Activated CD4-positive, CD25-positive, alpha-beta regulatory T cell treated with anti-CD3 and anti-CD28 coated beads, Interleukin-2, amount 50 U/mL, for 24 hours (primary cell): ENCODE measurements around the gene LRRC51.

Source experiments
- ATAC-seq, 2 donors: fragments of 150-1000 bp; cut with Tn5 transposase; one replicate each; pipeline ENCODE4 v1.10.0; 2021; ENCODE audit warnings: mild to moderate bottlenecking in 1 of 2, moderate library complexity in 1 of 2

LRRC51 gene

DNA sequence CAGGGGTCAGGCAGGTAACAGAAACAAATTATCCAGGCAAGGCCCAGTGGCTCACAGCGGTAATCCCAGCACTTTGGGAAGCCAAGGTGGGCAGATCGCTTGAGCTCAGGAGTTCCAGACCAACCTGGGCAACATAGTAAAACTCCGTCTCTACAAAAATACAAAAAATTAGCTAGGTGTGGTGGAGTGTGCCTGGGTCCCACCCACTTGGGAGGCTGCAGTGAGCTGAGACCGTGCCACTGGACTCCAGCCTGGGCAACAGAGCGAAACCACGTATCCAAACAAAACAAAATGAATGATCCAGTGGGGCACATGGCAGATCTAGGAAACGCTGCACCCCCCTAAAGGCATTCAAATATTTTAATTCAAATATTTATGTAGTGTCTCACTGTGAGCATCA, 10.2 kb upstream of the LRRC51 start:
- no peak for ATAC-seq

DNA sequence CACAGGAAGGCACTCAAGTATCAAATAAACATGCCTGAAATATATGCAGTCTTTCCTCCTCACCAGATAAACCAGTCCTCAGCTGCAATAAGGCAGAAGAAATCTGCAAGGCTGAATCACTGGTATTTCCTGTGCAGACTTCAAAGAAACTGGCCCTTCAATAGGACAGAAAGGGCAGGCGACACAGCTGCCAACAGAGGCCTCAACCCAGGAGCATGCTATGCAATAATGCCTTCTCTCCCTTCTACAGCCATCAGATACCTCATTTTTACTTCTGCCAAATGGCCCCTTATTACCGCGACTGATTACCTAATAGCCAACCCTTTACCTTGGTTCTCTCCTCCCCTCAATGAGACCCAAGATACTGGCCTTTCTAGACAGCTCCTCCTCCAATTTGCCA, 8.3 kb upstream of the LRRC51 start:
- ATAC-seq: peak; percentile 45 to 48

DNA sequence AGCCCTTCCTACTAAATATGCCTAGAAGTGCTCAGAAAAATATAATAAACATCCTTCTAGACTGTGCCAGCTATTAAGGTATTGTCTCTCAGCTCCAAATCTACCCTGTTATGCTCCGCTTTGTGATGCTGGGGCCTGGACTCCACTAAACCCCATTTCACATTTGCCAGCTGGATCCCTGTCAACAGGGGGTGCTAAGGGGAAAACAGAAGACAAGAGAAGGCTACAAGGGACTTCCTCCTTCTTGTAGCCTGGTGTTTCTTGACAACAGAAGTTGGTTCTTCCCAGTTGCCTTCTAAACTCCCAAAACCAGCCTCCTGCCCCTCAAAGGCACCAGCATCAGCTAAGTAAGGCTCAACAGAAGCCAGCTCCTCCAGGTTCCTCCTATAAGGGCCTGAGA, 5.5 kb upstream of the LRRC51 start:
- no peak for ATAC-seq

DNA sequence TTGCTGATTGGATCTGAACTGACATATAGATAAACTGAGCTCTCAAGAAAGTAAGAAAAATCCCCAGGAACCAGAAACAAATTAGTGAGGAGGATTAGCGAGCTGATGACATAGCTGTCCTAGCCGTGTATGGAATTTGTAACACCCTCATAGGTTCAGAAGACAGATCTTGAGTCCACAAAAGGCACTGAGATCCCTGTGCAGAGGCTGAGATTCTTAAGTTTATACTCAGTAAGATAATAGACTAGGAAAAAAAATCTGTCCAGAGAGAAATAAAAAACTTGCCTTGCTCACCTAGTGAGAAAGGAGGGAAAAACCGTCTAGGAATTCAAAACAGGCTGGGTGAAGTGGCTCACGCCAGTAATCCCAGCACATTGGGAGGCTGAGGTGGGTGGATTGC, 4.9 kb upstream of the LRRC51 start:
- no peak for ATAC-seq

DNA sequence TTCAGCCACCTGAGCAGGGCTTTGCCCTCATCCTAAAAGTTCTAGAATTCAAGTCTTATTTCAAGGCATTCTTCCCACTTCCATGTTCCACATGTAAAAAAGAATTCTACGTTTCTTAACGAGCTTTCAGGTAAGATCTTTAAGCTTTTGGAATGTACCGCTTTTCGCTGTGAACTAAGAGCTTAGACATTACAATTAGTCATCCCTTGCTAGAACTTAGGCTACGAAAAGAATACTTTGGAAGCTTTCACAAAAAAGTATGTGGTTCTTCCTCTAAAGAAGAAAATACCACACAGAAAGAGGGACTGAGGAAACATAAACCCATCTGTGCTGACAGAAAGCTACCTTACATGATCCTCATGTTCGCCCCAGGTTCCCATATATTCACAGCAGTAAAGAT, 2.2 kb upstream of the LRRC51 start:
- no peak for ATAC-seq

DNA sequence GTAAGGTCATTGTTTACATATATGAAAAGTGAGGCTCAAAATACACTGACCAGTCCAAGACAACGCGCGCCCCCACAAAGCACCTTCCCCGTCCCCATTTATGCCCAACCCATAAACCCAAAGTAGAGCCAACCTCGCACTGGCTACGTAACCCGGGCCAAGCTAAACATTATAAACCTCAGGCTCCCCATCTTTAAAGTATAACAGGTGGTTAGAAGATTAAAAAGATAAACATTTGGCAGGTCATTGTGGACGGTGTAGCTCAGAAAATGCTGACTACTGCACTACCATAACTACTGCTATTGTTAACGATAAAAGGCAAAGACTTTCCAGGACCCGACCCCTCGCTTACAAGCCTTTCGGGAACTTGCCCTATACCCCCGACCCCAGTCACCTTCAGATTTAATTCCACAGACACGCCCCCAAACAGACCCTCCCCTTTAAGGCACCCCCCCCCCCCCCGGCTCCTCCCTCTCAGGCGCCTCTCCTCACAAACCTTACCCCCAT, 778 bp upstream of the LRRC51 start:
- no peak for ATAC-seq

DNA sequence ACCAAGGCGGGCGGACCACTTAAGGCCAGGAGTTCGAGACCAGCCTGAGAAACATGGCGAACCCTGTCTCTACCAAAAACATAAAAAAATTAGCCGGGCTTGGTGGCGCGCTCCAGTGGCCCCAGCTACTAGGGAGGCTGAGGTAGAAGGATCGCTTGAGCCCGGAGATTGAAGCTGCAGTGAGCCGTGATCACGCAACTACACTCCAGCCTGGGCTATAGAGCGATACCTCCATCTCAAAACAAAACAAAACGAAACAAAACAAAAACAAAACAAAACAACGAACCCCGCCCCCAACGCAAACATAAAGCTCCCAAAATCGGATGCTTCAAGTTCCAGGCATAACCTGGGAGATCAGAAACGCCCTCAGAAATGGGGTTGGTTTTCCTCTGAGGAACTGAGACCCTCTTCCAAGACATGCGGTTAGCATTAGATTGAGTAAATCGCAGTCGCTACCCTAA, 564 bp downstream of the LRRC51 start:
- ATAC-seq: no peak

DNA sequence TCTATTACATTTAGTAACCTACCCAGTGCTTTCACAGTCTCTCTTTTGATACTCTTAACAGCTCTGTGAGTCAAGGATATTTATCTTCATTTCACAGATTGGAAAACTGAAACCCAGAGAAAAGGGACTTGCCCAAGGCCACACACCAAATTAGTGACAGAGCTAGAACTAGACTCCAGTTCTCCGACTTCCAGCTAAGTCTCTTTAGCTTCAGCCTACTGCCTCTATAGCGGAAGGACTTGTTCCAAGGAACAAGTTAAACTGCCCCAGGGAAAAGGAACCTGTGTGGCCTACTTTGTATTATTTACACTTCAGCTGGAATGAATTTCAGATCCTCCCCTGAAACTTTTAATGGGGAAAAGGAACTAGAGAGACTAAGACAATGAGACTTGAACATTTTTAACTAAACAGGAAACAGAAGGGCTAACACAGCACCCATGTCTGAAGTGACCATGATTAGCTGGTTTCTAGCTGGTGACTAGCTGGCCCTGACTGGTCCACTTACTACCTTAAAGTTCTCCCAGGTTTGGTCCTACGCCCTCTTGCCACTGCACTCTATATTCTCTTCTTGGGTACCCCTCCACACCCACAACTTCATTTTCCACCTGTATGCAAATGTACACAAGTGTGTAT, 1.3 kb downstream of the LRRC51 start:
- ATAC-seq: no peak

DNA sequence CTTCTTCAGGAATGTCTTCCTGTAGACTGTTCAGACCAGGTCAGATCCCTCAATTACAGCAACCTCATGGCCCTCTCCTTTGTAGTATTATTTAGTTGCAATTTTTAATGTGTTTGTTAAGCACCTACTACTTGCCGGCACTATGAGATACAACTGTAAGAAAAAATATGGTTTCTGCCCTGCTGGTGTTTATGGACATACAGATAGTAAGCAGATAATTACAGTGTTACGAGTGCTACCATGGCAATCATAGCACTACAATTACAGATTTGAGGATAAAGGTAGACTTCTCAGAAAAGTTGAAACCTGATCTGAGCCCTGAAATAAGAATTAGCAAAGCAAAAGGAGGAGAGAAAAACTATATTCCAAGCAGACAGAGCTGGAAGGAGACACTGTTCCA, 2.8 kb downstream of the LRRC51 start:
- ATAC-seq: no peak

DNA sequence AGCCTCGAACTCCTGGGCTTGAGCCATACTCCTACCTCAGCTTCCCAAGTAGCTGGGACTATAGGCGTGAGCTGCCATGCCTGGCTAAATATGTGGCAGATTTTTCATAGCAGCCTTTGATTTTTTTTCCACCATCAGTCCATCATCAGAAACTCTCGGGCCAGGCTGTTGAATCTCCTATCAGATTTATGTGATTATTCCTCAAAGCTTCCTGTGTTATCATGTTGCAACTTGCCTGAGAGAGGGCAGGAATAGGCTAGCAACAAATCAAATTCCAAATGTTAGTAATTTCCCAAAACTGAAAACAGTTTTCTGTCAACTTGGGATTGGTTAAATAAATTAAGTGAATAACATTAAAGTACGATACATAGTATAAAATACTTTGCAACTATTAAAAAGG, 3.4 kb downstream of the LRRC51 start:
- ATAC-seq: no peak

DNA sequence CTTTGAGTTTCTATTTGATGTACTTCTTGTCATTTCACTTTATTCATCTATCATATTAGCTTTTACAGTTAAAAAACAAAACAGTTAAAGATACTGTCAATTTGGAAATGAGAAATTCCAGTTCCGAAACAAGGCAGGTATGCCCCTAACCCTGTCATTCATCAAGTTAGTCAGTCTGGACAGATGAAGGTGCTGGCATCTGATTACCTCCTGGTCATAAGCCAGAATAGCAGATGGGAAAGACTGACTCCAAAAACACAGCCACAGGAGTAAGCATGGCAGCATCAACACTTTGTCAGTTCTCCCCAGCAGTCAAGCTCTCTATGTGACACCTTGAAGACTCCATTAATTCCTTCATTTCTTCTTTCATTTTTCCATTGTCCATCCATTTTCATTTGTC, 4.3 kb downstream of the LRRC51 start:
- no peak for ATAC-seq

DNA sequence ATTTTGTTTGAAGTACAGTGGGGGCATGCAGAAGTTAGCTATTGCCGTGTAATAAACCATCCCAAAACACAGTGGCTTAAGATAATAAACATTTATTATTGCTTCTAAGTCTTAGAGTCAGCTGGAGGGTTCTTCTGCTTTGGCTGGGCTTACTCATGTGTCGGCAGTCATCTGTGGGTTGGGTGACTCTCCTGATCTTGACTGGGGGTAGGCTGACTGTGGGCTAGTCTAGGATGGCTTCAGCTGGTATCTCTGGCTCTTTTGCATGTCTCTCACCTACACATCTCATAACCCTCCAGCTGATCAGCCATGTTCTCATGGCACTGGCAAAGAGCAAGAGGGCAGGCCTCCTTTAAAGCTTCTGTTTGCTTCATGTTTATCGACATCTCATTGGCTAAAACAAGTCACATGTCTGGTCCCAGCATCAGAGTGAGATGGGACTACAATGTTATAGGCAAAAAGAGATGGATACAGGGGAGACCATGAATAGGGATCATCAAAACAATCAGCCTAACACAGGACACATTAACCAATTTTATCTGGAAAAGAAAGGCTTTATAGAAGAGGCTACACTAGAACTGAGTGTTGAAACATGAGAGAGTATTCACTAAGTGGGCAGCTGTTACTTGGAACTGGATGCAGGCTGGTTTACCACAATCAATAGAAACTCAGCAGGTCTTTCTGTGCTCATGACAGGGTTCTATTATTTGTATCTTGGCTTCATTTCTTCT, 5.1 kb downstream of the LRRC51 start:
- ATAC-seq: no peak

DNA sequence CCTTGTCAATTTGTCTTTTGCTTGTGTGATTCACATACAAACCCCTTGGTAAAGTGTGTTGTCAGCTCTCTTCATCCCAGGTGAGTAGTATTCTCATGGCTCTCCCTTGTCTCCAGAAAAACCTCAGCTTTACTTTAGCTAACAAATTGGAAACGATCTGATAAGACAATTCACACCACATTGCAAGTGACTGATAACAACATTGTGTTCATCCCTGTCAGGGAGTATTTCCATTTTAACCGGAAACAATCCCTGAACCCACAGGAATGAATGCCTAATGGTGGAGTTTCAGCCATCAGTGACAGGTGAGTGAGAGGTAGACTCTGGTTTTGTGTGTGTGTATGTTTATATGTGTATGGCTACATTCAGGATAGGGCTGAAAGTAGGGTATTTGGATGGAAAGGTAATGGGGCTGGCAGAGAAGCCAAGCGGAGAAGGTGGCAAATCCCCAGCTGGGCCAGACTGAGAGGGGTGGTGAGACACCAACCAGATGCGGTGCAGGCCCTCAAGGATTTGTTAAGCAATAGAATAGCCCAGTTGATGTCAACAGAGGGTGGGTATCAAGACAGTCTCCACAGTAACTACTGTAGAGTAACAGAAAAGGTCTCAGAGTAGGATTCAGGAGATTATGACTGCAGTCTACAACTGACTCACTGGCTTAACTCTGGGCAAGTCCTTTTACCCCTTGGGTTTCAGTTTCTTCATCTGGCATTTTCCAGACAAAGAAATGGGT, 7.6 kb downstream of the LRRC51 start:
- ATAC-seq: no peak

DNA sequence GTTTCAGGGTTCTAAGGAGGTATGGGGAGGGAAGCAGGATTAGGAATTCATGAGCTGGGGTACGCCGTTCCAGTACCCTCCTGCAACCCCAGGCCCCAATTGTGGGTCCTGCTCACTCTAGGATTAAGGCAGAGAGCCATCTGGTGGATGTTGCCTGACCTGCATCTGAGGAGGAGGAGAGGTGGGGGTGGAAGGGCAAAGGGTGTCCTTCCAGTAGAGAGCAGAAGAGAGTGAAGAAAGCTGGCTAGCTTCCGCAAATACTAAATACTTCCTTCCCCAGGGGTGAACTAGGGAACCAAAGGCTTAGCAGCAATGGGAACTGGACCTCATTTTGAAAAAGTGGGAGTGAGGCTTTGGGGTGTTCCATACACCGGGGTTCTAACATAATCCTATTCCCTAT, 10.6 kb downstream of the LRRC51 start:
- peak; percentile 76 to 82 for ATAC-seq

DNA sequence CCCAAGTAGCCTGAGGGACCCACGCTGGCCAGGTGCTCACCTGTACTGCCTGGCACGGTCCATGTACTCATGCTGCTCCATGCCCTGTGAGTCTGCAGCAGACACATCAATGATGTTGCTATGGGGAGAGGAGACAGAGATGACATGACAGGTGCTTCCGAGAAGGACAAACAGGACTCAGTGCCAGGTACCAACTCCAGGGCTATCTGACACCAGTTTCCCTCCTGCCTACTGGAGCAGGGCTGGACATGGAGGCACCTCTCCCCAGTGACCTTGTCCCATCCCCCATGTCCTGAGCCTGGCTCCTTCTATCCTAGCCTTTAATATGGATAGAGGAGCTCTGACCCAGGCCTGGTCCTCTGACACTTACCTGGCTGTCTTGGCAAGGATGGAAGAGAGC, 18.1 kb downstream of the LRRC51 start:
- ATAC-seq: no peak

DNA sequence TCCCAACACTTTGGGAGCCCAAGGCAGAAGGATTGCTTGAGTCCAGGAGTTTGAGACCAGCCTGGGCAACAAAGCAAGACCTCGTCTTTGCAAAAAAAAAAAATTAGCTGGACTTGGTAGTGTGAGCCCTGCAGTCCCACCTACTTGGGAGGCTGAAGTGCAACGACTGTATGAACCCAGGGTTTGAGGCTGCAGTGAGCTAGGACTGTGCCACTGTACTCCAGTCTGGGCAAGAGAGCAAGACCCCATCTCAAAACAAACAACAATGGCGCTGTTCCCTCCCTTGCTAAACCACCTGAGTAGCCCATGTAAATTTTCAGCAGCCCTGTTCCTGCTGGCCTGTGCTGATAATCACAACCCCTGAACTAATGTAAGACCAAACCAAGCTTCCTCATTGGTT, 19.4 kb downstream of the LRRC51 start:
- no peak for ATAC-seq

DNA sequence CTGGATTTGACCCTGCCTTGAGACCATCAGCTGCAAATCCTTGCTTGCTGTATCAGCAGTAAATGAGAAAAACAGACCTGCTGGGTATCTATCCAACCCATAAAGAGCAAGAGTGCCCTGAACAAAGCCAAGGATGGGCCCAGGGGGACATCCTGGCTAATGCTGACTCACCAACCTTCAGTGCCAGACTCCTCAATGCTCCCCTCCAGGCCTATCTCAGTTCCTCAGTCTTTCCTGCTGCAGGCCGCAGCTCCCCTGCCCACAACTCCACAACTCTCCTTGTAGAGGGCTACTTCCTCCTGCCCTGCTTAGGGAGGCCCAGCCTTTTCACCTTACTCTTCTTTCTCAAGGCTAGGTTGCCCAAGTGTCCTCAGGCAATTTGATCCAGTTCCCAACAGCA, 19.8 kb downstream of the LRRC51 start:
- no peak for ATAC-seq

DNA sequence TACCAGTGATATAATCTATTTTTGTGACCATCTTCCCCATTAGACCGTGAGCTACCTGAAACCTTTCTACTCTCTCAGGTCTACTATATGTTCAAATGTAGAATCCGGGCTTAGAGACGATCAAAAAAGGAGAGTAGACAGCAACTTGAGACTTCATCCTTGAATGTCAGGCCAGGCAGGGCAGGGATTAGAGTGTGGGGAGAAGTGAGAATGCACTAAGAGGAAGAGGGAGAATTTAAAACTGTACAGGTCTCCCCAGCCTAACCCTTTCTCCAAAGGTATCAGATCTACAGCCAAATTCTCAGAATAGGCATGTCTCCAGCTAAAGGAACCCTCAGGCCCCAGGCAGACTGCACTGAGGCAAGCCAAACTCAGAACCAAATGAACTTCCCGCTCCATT, 21.5 kb downstream of the LRRC51 start:
- no peak for ATAC-seq

DNA sequence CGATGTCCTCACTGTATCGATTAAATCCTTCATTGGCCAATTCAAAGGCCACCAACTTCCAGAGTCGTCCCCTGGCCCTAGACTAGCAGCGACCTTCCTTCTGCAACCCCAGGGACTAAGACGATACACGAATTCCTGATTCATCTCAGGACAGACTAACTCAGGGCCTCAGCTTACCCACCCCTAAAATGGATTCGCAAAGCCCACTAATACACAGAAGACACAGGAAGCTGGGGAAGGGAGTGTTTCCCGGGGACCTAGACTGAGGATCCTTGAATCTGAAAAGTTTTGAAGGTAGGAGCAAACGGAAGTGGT, 21.9 kb downstream of the LRRC51 start:
- ATAC-seq: peak in 1 of 2 donors; percentile 3

DNA sequence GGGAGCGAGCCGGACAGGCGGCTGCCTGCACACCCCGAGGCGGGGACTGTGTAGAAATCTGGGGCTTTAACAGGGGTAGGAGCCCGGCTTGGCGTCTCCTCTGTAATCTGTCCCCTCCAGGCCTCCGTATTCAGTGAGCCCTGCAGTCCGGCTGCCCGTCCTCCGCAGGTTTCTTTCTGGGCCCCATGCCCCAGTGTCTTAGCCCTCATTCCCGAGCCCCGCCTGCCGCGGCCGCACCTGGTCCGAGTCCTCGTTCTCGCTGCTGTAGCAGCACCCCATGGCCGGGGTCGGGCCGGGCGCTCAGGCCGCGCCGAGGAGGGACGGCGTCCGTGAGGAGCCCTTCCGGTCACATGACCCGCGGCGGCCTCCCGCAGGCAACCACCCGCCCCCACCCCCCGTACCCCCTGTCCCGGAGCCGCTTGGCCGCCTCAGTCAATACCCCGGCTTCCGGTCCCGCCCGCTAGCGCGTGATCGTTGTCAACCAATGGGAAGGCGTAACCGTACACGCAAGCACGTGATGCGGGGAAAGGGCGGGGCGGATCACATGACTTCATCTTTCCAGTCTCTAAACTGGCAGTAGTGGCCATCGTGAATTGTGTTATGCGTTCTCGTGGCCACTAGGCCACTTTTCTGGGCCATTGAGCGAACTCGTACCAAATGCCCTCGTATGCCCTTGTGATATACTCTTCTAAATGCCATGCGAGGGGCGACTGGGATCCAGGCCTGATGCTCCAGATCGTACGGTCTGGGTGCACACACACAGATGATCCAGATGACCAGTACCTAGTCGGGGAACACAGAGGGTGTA, 22.5 kb downstream of the LRRC51 start, which contains the start of gene LAMTOR1:
LAMTOR1 (minus strand) TSS at position 352 of the 808 bp plus-strand sequence; CDS start at position 279, 73 bp downstream.
- peak; percentile 96 to 97 for ATAC-seq

DNA sequence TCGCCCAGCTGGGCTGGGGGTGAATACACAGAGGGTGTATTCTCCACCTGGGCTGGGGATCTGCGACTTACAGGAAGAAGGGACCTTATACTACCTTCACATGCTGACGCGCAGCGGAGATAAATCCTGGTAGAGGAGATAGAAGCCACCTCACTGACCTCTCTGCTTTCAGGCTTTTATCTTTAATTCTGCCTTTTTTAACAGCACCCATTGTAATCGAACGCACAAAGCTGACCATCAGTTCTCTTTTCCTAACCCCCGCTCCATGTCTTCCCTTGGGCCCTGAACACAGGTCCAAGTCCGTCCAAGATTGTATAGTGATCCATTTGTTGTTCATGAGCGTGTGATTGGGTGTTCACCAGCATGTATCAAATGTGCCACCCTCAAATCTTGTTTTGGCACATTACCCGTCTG, 23.1 kb downstream of the LRRC51 start:
- ATAC-seq: no peak

DNA sequence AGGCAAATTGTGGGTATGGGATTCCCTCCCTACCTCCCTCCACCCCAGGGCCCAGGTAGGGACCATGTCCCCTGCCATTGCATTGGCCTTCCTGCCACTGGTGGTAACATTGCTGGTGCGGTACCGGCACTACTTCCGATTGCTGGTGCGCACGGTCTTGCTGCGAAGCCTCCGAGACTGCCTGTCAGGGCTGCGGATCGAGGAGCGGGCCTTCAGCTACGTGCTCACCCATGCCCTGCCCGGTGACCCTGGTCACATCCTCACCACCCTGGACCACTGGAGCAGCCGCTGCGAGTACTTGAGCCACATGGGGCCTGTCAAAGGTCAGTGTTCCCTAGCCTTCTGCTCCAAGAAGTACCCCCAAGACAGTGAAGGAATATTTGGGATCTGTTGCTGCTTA, 25.2 kb downstream of the LRRC51 start, which contains the start of gene TOMT:
TOMT (plus strand) TSS at position 37 of the 400 bp plus-strand sequence; CDS start at position 65, 28 bp downstream.
- no peak for ATAC-seq
